Erythroblast (primary cell): ENCODE data around the gene RETNLB.

ENCODE experiments used
- GATA1 ChIP-seq: IDR thresholded peaks from 2 replicates; pipeline ENCODE4 v1.6.1; 2011; ENCODE audit warnings: low read depth, mild to moderate bottlenecking, control low read depth, low read length, moderate library complexity
- POLR2A ChIP-seq: IDR thresholded peaks from 2 replicates; pipeline ENCODE4 v1.6.1; 2011; ENCODE audit warnings: mild to moderate bottlenecking, low read length

GRCh38 chr3:108744762-108745161, 12.4 kb downstream of the RETNLB start:
- TF ChIP-seq POLR2A (no peak), GATA1 (no peak)
